CD4-positive, alpha-beta T cell treated with Interleukin-6 at 100 ng/mL for 8 hours (primary cell): Measurements from ENCODE around the gene SLC47A2.
A peak's percentile ranks its signal among the peaks of the same experiment; 100 is the strongest.

ENCODE experiments used
- DNase-seq: peaks from one replicate; pipeline ENCODE4 v3.0.0-alpha.2; 2020; ENCODE audit warnings: mixed read lengths, low spot score

Gene SLC47A2

DNA sequence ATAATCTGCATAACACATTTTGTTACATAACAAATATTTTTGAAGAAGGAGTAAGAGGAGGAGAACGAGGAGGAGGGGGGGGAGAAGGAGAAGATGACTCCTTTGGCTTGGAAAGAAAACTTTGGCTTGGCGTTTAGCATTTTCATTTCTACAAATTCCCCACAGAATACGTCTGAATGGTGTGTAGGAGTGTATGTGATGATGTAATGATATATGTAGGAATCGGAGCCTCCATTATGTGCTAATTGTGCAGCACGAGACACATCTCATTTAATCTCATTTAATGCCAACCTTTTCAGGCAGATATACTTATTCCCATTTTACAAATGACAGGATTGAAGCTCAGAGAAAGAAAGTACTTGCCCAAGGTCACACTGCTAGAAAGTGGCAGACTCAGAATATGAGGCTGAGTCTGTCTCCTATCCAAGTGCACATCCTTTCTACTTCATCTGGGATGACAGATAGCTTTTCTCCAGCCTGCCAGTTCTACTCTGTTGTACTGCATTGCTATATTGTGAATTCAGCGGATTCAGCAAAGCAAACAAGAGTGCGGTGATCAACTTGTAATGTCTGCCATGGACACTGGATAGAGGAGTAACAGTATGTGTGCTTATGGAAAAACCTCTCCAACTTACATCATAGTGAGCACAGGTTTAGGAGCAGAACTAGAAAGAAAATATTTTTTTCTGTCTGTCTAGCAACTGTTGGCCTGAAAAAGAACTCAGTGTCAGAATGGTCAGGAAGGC is 10.4 kb upstream of the SLC47A2 start:
- DNase-seq: no peak

GRCh38 chr17:19725486-19725885 is 9.1 kb upstream of the SLC47A2 start:
- no peak for DNase-seq

DNA sequence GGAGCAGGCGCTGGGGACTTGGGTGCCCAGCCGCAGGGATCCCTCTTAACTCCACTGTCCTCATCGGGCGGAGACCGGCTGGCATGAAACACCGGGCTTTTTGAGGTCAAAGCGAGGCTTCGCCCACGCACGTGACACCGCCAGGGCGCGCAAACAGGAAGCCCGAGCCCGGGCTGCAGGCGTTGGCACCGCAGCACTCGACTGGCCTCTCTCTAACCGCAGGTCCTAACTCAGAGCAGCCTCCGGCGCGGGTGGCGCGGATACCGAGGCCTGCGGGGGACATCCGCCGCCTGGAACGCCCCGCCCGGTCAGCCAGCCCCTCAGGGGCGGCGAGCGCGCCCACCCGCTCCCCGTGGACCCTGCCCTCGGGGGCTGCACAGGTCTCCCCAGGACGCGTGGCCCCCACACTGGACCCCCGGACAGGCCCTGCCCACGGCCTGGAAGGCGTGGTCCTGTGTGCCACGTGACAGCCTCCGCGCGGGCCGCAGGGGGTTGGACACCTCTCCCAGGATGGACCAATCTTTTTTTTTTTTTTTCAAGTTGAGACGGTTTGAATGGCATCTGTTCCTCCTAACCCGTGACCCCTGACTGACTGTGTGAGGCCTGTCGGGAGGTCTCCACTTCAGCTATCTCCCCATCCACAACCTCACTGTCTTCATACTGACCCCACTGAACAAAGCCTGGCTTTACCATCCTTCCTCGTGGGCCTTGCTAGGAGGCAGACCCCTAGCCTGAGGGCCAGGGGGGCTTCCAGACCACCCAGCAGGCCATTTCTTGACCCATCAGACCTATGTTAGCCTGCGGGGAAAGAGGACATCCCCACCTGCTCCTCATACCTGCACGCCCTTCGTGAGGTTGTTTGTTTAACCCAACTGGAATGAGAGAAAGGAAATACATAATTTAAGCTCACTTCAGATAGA is 8.4 kb upstream of the SLC47A2 start:
- DNase-seq: peak; percentile 48

- DNase-seq: no peak
These were observed 7.6 kb upstream of the SLC47A2 start for GRCh38 chr17:19723964-19724363.

- DNase-seq: no peak
These were observed 4.4 kb upstream of the SLC47A2 start for GRCh38 chr17:19720631-19721426.

DNA sequence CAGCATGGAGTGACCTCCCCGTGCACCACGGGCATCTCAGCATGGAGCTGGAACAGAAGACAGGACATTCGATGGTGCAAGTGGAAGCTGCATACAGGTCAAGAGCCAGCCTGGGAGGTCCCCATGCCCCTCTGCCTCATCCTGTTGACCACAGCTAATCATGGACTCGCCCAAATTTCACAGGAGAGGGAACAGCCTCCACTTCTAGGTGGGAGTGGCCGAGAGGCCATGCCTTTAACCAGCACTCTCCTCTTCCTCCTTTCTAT is 3.8 kb upstream of the SLC47A2 start:
- DNase-seq: no peak

DNA sequence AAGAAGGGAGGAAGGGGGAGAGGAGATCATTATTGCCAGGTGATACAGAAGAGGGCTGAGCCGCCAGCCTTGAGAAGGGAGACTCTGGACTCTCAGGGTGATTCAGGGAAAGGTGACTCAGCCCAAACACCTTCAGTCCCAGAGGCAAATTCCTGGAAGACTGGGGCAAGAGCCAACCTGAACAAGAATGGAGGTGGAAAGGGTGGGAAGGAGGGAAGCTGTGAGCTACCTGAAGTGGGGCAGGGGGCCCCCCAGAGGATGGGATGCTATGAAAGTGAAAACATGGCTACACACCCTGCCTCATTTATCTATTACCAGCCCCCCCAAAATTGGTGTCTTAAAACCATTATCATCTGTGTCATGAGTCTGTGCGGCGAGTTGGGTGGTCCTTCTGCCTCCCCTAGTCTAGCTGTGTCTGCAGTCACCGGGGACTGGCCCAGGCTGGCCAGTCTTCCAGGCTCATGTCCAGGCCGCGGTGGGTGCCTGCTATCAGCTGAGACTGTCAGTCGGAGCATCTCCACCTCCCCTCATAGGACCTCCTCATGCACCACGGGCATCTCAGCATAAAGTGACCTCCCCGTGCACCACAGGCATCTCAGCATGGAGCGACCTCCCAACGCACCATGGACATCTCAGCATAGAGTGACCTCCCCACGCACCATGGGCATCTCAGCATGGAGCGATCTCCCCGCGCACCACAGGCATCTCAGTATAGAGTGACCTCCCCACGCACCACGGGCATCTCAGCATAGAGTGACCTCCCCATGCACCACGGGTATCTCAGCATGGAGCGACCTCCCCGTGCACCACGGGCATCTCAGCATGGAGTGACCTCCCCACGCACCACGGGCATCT is 3.2 kb upstream of the SLC47A2 start:
- DNase-seq: no peak

- DNase-seq: no peak
These were observed 2.4 kb upstream of the SLC47A2 start for GRCh38 chr17:19718613-19719354.

DNA sequence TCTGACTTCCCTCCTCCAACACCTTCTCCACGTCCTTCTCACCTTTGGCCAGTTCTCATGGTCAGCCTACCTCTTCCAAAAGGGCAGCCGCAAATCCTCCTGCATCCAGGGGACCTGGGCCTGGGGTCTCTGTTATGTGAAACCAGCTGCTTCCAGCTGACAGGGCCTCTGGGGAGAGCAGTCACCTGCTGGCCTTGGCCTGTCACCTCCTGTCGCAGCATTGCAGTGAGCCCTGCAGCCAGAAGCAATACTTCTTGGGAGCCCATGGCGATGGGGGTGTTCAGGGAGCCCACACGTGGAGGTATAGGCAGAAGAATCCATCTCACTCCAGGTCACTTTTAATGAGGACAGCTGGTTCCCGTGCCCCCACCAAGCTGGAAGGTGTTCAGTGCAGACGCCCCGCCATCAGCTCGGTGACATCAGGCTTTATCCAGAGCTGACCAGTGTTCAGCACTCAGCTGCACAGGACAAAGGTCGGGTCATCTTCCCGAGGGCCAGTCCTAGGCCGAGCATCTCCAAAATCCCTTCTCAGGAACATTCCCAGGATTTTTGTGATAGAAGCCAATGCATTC is 1.7 kb upstream of the SLC47A2 start:
- DNase-seq: no peak

DNA sequence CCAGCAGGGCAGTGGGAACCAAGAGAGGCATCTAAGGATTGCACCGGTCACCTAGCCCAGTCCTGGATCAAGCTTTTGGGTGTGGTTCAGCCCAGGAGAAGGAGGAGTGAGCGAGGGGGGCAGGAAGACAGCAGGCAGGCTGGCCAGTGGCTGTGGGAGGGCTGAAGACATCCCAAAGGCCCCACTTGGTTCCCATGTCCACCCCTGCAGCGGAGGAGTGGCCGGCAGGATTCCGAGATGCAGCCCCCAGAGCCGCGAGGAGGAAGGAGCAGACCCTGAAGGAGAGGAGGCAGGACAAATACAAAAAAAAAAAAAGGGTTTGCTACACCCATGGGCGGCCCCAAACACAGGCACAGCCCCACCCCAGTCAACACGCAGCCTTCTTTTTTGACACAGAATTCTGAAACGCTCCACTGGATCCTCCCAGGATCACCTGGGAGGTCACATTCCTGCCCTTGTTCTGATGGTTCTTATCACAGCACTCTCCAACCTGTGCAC is 1.1 kb upstream of the SLC47A2 start:
- no peak for DNase-seq

GRCh38 chr17:19717031-19717360 is 612 bp upstream of the SLC47A2 start:
- no peak for DNase-seq

DNA sequence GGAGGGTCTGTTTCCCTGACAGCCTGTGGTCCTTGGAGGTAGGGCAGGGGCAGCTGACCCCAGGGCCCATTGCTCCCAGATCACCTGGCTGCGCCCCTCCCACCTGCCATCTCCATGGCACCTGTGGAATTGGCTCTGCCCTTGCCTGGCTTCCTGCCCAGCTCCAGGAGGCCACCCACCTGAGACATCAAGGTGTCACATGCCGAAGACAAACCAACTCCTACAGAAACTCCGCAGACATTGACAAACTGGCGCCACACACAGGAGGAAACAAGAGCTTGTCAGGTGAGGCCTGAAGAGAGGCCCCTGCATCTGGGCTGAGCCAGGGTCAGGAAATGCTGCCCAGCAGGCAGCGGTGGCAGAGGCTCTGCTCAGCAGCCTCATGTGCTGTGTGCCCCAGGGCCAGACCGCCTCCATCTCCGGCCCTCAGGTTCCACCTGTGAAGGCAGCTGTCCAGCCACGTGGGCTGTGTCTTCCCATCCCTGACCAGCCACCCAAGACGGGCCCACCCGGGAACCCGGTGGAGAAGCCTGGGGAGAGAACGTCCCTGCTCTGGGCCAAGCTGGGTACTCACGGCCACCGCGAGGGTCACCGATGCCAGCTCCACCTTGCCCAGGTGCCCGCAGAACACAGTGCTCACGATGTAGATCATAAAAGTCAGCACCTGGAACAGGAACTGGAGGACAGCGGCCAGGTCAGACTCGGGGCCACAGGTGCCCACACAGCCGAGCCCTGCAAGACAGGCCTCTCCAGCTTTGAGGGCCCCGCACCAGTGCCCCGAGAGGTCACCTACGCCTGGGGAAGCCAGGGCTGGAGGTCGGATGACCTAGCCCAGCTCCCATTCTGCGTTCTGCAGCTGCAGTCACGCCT is 1.6 kb downstream of the SLC47A2 start:
- DNase-seq: no peak

DNA sequence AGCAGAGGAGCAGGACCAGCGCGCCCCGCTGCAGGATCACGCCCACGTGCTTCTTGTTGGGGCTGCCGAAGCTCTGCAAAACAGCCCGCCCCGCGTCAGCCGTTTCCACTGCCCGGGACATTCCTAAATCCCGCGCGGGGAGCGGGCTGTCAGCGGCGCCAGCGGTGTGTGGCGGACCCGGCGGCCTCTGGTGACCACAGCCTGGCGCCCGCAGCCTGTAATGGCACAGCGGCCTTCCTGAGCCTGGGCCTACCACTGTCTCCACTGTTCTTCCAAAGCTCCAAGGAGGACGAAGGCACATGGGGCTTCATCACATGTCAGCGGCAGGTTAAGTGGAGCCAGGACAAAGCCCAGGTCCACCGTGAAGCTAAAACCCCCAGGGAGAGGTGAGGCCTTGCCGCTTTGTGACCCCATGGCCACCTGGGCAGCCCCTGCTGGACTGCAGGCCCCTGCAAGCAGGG is 2.5 kb downstream of the SLC47A2 start:
- no peak for DNase-seq

DNA sequence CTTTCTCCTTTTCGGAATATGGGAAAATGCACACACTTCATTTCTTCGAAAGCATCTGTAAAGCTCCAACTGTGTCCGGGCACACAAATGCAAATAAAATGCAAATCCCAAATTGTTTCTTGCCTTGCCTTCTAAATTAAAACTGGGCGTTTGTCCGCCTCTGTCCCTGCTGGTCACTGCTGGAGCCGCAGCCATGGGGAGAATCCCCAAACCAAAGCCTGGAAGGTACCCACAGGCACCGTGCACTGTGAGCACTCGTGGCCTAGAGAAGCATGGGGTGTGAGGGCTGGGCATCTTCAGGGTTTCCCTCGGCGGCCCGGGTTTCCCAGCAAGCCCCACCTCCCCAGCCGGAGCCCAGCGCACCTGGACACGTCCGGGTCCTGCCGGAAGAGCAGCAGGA is 2.9 kb downstream of the SLC47A2 start:
- DNase-seq: no peak

DNA sequence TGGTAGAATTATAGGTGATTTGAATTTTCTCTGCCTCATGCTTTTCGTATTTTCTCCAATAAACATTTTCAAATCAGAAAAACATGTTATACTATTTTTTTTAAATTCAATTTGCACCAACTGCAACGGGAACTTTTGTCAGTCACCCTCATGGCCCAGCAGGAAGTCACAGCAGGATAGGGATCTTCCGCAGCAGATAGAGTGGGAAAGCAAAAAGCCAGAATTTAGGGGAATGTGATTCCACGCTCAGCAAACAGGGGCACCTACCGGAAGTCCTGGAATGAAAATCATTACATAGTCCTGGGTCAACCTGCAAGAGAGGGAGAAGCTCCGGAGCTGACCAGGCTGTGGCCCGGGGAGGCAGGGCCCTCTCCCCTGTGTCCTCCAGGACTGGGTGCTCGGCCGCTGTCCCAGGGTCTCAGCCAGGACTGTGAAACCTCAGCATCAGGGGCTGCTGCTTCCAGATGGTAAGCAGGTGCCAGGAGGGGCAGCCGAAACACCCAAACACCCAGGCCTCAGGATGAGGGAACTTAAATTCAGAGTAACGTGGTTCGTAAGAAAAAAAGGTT is 3.9 kb downstream of the SLC47A2 start:
- no peak for DNase-seq

GRCh38 chr17:19709841-19710240 is 6.5 kb downstream of the SLC47A2 start:
- no peak for DNase-seq

DNA sequence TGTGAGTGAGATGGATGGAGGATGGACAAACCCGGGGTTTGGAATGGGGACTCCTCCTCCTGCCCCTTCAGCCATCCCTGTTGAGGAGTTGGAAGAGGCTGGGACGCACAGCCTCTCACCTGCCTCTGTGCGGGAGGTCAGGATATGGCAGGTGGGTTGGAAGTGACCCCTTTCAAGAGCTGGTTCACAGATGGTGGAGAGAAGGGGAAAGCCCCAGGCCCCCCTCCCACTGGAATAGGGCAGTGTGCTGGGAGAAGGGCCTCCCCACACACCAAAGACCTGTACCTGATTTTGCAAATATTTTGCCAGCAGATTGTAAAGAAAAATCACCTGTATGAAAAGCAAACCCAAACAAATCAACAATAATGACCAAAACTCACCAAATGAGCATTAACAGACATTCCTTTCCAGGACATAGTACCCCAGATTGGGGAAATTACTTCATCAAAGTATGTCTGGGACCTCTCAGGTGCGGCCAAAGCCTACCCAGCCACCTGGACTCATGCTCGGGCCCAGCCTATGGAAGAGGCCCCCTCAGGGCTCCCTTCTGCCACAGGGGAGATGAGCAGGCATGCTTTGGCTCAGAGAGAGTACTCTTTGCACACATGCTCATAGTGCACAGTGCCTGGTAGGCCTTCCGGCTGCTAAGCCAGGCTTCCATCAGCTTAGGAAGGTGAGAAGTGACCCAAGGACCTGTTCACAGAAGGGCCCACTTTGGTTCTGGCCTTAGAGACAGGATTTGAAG is 7.8 kb downstream of the SLC47A2 start:
- no peak for DNase-seq

DNA sequence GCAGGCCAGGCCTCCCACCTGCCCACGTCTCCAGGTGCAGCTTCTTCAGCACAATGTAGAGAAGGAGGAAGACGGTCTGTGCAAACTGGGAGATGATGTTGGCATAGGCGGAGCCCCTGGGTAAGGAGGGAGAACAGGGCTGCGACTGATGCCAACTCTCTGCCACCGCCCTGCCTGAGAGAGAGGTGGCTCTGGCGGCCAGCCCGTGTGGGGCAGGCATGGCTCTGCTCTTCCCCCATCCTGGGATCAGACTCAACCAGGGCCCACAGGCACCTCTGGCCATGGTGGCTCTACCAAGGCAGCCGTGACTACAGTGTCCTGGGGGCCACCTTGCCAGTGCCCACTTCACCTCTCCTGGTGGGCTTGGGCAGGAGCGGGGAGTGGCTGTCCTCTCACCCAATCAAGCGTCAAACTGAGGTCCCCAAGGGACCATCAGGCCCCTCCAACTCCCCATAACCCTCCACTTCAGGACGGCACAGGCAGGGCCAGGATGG is 8.6 kb downstream of the SLC47A2 start:
- no peak for DNase-seq
